HG02642 (cell line): ENCODE data around the gene HPCAL4.

ENCODE experiments used
- ATAC-seq: cut with Tn5 transposase; IDR thresholded peaks from one replicate; pipeline ENCODE4 v1.9.1; 2021; ENCODE audit warnings: mild to moderate bottlenecking; ENCODE audit not compliant: unreplicated experiment, poor library complexity

The HPCAL4 gene

DNA sequence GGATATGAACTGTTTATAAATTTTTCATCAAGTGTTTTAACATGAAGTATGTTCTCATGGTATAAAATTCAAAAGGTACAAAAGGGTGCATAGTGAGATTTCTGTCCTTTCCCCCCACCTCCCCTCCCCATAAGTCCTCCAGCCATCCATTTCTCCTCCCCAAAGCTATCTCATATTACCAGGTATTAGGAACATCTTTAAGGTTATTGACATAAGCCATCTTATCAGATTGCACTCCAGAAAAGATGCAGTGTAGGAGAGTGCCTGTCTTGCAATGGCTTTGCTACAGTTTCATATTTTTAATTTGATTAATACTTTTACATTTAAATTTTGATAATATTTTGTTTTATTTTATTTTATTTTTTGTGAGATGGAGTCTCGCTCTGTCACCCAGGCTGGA lies 13.5 kb upstream of the HPCAL4 start:
- no peak for ATAC-seq

DNA sequence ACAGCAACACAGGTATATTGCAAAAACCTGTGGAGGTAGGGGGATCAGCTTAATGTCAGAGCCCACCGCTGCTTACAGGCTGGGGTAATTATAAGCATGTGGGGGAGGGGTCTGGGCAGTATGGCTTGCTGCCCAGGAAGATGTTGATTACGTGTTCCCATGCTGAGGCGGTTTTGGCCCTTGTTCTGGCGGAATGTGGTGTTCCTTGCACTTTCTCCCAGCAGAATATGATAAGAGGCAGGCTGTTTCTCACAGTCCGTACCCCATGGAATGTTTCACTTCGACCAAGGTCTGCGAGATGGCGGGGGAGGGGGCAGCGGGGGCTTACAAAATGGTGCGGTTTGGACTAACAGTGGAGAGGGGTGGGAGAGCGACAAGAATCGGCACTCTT lies 9.8 kb upstream of the HPCAL4 start:
- ATAC-seq = no peak

DNA sequence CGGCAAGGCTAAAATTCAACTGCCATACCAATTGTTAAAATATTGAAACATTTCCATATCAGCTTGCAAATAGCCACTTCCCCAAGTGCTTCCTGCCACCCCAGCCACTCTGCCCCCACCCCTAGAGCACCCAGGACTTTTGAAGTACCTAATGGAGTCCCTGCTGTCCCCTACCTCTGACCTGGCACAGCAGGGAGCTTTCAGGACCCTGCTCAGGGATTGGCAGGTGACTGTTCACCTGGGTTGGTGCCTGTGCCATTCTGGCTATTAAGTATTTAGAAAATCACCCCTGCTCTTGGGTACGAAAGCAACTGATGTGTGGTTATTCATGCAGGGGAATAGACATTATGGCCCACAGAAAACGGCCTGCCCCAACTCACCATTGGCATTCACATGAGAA lies 9.1 kb upstream of the HPCAL4 start:
- ATAC-seq = no peak

DNA sequence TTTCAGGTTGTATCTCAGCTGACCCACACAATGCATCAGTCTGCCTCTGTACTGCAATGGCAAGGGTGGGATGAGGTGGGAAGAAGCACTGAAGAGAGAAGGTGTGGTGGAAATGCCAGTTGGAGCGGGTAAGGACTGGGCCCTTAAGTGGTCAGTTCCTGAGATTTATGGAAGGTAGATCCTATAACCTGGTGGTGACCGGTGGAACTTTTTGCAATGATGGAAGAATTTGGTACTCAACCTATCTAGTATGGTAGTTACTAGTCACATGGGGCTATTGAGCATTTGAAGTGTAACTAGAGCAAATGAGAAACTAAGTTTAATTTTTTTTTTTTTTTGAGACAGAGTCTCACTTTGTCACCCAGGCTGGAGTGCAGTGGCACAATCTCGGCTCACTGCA lies 8.2 kb upstream of the HPCAL4 start:
- ATAC-seq = no peak

DNA sequence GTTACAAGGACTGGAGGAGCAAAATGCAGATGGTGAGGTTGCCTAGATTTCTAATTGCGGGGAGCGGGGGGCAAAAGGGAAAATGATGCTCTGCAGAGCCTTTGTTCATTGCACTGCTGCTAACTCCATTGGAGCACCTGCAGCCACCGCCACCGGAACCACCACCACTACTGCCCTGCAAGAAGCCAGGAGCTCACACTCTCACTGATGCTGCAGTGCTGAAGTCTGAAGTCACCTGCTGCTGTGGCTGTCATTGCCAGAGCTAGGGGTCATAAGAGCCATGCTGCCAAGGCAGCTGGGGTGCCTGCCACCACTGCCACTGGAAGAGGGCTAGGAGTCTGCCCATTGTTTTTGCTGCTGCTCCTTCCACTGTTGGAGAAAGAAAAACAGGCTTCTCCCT lies 7.3 kb upstream of the HPCAL4 start:
- ATAC-seq = no peak

DNA sequence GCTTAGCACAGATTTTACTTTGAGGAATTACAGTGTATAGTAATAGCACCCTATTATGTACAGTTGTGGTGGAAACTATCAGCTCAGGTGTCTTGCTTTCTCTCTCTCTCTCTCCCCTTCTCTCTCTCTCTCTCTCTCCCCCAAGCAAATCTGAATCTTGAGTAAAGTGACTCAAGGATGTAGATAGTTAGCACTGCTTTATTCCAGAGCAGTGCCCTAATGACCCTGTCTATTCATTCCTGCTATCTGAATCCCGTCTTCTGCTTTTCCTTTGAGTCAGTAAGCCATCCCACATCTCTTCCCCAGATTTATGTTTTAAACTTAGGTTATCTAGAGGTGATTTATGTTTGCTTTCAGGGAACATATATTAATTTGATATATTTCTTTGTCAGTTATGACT lies 5.2 kb upstream of the HPCAL4 start:
- no peak for ATAC-seq

DNA sequence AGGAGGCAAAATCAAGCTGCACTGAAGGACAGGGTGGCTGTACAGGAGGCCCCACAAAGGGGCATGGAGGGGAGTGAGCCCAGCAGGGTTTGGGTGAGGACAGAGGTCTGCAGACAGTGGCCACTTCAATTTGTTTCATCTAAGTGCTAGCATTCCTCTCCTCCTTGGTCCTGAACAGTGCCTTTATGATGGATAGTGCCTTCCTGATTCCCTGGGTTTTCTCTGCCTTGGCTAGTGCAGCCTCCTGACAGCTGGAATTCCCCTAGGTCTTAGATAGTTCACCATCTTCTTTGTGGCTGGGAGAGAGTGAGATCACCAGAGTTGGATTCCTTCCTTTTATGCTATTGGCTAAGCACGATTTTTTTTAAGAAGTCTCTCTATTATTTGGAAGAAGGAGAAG lies 3.8 kb upstream of the HPCAL4 start:
- ATAC-seq = no peak

DNA sequence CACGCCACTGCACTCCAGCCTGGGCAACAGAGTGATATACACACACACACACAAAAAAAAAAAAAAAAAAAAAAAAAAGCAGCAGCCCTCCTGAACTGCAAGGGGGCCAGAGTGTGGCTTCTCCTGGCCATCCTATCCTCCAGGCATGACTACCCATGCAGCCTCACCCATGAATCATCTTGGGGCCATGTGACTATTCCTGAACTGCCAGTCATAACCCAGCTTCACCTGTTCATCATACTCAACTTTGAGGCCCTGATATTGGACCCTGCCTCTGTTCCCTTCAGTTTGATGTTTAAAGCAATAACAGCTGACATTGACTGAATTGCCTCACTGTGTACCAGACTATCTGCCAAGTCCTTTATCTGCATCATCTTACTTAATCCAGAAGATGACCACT lies 2.8 kb upstream of the HPCAL4 start:
- ATAC-seq = no peak

DNA sequence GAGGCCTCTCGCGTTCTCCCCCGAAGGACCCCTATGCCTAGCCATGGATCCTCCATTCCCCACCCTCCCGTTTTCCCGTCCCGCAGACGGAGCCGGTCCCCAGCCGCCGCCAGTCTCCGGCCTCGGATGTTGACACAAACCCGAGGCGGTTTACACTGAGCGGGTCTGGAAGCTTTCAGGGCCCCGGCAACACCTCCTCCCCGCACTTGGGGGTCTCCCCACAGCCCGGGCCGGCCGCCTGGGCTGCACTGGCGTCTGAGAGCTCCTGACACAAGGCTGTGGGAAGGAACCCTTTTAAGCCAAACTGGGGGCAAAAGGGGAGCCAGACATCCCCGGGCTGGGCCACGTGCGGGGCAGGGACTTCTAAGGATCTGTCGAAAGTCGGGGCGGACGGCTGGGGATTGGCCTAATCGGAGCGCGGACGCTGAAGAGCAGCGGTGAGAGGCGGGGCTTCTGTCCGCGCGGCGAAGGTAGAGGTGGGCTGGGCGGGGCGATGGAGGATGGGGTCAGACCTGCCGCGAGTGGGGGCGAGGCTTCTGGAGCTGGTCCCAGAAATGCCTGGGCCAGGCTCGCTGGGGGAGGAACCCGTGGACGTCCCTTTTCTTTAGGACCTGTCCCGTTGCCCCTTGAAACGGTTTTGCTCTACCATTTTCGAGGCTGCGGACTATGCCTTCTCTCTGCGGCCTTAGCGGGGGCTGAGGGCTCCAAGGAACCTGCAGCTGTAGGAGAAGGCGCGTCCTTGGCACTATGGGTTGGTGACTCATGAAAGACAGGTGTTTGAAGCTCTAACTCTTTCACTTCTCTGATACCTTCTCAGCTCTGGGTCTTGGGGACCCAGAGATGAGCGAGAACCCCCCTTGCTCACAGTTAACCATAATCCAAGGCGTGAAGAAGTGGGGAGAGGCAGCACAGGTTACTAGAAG lies 1.2 kb upstream of the HPCAL4 start:
- no peak for ATAC-seq

DNA sequence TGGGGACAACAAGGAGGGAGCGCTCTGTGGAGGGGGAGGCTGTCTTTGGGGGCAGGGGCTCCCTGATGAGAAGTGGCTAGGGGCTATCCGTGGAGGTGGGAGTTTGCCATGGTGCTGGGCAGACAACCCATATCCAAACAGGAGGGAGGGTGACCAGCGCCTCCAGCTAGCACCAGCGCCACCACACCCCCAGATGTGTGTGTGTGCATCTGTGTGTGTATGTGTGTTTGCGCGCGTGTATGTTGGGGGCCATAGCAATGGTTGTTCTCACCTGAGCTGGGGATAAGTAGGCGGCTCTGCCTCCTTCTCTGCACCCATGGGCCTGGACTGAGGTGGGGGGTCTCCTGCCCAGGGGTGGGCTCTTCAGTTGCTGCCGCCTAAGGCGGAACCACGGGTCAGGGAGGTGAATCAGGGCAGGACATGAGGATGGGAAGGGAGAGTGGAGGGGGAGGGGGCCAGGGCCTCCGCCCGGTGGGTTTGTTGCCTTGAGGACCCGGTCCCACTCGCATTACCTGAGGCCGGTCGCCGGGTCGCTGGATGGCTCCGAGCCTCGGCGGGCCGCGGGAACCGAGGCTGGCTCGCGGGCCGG lies 345 bp downstream of the HPCAL4 start:
- no peak for ATAC-seq

DNA sequence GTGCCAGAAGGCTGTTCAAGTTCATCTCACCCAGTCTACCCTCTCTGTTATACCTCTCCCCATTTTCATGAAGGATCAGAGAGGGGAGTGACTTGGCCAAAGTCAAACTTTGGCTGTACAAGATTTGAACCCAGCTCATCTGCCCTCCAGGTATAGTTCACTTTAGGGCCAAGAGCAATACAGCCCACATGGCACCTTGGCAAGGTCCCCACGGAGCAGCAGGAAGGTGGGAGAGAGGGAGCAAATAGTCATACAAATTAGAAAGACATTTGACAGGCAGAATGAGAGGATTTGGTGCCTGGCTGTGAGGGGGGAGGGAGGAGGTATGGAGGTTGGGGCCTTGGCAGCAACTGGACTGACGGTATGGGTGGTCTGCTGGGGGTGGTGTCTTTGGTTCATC lies 1.0 kb downstream of the HPCAL4 start:
- ATAC-seq = no peak

DNA sequence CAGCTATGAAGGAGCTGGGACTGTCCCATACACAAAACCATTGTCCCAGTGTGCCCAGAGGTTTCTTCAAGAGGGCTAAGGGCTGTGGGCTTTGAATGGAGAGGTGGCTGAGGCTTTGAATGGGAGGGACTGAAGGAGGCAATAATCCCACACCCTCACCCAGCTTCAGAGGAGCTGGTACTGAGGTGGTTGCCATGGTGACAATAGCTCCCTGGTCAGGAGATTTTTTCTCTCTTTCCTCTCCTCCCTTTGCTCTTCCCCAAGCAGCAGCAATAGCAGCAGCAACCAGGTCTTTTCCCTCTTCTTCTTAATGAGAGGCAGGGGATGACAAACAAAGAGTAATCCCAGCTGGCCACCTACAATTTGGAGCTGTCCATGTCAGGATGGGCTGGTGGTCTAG lies 1.6 kb downstream of the HPCAL4 start:
- ATAC-seq = no peak

DNA sequence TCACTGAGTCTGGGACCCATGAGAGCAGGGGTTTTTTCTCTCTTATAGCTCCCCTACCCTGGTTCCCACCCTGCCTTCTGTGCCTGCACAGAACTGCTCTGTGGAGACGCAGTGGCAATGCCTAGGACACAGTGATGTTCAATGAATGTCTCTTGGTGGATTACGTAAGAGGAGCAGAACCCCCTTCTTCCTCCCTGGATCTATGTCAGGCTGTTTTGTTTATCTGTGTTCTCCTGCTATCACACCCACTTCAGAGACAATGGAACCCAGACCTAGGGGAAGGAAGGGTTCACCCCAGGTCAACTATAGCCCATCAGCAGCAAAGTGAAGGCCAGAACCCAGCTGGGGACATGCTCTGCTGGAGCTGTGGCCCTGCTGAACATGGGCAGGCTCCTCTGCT lies 2.0 kb downstream of the HPCAL4 start:
- no peak for ATAC-seq

DNA sequence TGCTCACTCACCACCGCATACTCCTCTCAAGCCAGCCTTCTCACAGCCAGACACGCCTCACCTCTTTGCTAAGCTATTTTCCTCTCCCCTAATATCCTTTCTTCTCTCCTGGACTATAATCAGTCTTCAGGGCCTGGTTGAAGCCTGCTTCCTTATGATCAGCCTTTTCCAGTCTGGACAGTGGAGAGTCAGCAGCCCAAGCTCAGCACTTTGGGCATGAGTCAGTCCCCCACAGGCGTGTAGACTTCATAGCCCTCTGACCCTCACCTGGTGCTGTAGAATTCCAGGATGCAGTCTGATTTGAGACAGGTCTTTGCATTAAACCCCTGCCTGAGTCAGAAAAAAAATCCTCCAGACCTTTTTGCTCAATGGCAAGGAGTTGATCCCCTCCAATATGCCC lies 2.5 kb downstream of the HPCAL4 start:
- no peak for ATAC-seq

DNA sequence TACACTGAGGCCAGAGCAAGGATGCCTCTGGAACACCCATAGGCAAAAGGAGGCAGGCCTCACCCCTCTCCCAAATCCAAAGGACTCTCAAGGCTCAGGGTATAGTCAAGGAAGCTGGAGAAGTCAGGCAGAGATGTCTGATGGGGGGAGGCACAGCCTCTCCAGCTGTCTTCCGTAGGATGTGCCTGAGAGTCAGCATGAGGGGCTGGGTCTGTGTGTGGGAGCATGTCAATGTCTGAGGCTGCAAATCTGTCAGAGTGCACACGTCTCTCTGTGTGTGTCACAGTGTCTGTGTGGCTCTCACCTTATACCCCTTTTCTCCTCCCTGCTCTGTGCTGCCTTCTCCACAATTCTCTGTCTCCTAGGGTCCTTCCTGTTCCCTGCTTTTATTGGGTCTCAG lies 4.0 kb downstream of the HPCAL4 start:
- ATAC-seq = no peak

DNA sequence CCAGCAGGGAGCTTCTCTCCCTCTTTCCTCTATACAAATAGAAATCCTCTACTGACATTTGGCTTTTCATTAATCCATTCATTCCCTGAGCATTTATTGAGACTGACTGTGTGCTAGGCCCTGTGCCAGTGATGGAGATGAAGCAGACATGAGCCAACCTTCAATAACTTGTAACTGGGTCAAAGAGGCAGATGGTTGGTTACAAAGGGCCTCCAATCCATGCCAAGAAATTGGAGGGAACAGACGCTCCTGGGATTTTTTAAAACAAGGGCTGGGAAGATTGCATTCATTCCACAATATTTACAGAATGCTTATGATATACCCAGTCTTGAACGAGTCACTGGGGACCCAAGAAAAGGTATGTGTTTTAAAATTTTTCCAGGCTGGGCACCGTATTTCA lies 6.2 kb downstream of the HPCAL4 start:
- no peak for ATAC-seq

DNA sequence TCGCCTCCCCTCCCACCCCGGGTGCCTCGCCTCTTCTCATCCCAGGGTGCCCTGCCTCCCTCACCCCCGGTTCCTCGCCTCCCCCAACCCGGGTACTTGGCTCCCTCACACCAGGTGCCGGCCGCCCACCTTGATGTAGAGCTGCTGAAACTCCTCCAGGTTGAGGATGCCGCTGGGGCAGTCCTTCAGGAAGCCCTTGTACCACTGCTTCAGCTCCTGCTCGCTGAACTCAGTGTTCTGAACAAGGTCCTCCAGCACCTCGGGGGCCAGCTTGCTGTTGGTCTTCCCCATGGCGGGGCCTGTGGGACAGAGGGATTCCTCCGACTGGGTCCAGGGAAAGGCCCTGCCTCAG lies 6.9 kb downstream of the HPCAL4 start:
- ATAC-seq = no peak

DNA sequence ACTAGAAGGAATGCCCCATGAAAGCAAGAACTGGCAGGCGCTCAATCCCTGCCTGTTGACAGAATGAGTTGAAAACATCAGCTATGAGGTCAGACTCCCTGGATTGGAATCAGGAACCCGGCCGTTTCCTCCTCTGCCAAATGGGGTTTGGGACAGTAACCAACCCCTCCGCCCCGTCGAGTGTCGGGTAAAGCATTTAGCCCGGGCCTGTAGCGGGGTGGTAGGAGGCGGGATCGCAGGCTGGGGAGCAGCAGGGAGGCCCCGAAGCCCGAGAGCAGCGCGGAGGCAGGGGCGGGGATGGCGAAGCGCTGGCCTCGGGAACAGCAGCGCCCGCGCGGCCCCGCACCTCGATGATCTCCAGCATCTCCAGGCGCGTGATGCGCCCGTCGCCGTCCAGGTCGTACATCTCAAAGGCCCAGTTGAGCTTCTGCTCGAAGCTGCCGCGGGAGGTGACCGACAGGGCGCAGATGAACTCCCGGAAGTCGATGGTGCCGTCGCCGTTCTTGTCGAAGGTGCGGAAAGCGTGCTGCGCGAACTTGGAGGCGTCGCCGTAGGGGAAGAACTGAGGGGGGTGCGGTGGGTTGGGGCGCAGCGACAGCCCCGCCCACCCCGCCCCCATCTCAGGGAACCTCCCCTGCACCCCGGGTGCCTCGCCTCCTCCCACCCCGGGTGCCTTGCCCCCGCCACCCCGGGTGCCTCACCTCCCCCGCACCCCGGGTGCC lies 7.5 kb downstream of the HPCAL4 start:
- ATAC-seq = no peak

DNA sequence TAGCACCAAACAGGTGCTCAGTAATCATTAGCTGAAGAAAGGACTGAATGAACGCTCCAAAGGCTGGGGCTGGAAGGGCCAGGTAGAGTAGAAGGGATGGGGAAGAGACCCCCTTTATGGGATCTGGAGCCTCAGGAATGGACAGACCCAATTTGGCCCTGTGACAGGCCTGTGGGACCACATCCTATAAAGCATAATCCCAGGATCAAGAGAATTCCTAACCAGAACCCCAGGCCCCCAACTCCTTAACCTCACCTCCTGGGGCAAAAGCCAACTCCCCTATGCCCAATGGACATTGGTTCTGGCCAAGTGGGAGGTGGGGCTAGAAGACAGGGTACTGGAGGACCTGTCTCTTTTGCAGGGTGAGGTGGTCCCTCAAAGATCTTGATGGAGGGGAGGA lies 9.2 kb downstream of the HPCAL4 start:
- ATAC-seq = no peak

DNA sequence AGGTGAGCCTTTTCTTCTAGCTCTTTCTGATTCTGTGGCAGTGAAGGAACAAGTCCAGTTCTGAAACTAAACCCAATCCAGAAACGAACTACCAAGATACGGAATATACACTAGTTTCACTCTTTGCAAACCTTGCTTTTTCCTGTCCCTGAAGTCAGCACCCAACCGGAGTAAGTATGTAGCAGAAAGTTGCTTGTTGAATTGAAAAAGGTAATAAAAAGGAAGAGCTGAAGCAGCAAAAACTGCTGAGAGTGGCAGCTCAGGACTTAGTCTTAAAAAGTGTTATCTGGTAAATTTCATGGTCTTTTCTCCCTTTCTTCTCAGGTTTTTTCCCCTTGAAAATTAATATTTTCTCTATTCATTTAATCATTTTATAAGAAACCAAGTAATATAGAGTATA lies 9.9 kb downstream of the HPCAL4 start:
- no peak for ATAC-seq

DNA sequence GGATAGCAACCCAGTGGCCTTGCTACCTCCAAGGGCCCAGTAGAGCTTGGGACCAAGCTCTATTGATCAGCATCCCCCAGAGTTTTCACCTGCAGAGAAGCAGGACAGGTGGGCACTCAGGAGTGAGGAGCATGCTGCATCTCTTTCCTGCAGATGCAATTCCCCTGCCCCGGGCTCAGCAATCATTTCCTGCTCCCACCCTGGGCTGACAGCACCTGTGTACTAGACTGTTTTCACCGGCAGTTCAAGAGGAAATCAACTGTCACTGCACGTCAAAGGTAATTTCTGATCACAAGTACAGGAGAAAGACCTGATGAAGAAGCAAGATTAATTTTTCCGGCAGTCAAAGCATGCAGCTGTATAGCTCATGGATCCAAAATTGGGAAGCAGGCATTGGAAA lies 10.5 kb downstream of the HPCAL4 start:
- no peak for ATAC-seq

DNA sequence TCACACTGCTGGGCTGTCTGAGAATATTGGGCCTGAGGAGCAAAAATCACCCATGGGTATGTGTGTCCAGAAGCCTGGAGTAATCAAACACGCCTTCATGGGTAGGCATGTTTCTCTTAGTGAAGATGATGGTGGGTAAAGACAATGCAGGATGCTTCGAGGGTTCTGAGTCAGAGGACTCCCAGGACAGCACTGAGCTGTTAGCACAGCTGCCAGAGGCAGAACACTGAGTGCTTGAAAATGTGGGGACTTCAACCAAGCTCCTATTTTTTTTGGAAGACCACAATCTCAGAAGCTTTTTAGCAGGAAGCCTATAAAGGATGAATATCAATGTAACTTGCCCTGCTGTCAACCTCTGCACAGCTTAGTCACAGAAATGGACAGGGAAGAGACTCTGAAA lies 11.4 kb downstream of the HPCAL4 start:
- no peak for ATAC-seq
